NCI-H2107 treated with DMSO at 0.1 percent for 48 hours (cell line): Measurements from ENCODE around the gene LPP.

Experiments used
- DNase-seq: peaks from one replicate; lab custom pipeline; 2025; ENCODE audit not compliant: unreplicated experiment; lab: John Stamatoyannopoulos, UW

Gene LPP

GRCh38 chr3:188574885-188575284 lies 420.9 kb downstream of the LPP start:
- DNase-seq = no peak

- no peak for DNase-seq
Observed at GRCh38 chr3:188575501-188575900, 421.5 kb downstream of the LPP start.

- no peak for DNase-seq
Observed at GRCh38 chr3:188577539-188577938, 423.6 kb downstream of the LPP start.

- DNase-seq = no peak
Observed at GRCh38 chr3:188578576-188579363, 424.8 kb downstream of the LPP start.

GRCh38 chr3:188580223-188580622 lies 426.3 kb downstream of the LPP start:
- DNase-seq = no peak

GRCh38 chr3:188580659-188581058 lies 426.7 kb downstream of the LPP start:
- DNase-seq = no peak

- no peak for DNase-seq
Observed at GRCh38 chr3:188581365-188581764, 427.4 kb downstream of the LPP start.

GRCh38 chr3:188581792-188582191 lies 427.8 kb downstream of the LPP start:
- no peak for DNase-seq

GRCh38 chr3:188583341-188584161 lies 429.6 kb downstream of the LPP start:
- DNase-seq = no peak

- DNase-seq = no peak
Observed at GRCh38 chr3:188584162-188584529, 430.2 kb downstream of the LPP start.

GRCh38 chr3:188584958-188585689 lies 431.2 kb downstream of the LPP start:
- DNase-seq = no peak

- no peak for DNase-seq
Observed at GRCh38 chr3:188589071-188589470, 435.1 kb downstream of the LPP start.

- DNase-seq = no peak
Observed at GRCh38 chr3:188589771-188590170, 435.8 kb downstream of the LPP start.

GRCh38 chr3:188590557-188590956 lies 436.6 kb downstream of the LPP start:
- DNase-seq = no peak

- DNase-seq = no peak
Observed at GRCh38 chr3:188594139-188594538, 440.2 kb downstream of the LPP start.

- no peak for DNase-seq
Observed at GRCh38 chr3:188595890-188596376, 442.0 kb downstream of the LPP start.

GRCh38 chr3:188598894-188599293 lies 444.9 kb downstream of the LPP start:
- no peak for DNase-seq

GRCh38 chr3:188602111-188602510 lies 448.2 kb downstream of the LPP start:
- no peak for DNase-seq

GRCh38 chr3:188602620-188603019 lies 448.7 kb downstream of the LPP start:
- DNase-seq = no peak

GRCh38 chr3:188604651-188605050 lies 450.7 kb downstream of the LPP start:
- DNase-seq = no peak

GRCh38 chr3:188605231-188605630 lies 451.3 kb downstream of the LPP start:
- DNase-seq = no peak
